Liver (tissue), 3 donors: ENCODE measurements around the gene FAM199X.

Source experiments
- EGR1 ChIP-seq, 2 donors: IDR thresholded peaks; 2 replicates each; pipeline ENCODE4 v1.6.1; 2016 to 2018; ENCODE audit warnings: antibody characterized with exemption in 2 of 2, low read depth in 2 of 2
- FOXA1 ChIP-seq: IDR thresholded peaks from 2 replicates; pipeline ENCODE4 v1.6.1; 2016; ENCODE audit warnings: antibody characterized with exemption
- FOXA2 ChIP-seq: IDR thresholded peaks from 2 replicates; pipeline ENCODE4 v1.6.1; 2016; ENCODE audit warnings: antibody characterized with exemption
- GABPA ChIP-seq, 2 donors: IDR thresholded peaks in 1 of 2; conservative IDR thresholded peaks in 1 of 2; 2 replicates each; pipeline ENCODE4 v1.6.1; 2016; ENCODE audit warnings: antibody characterized with exemption in 2 of 2, mild to moderate bottlenecking in 1 of 2, moderate library complexity in 1 of 2
- HNF4G ChIP-seq: IDR thresholded peaks from 2 replicates; pipeline ENCODE4 v1.6.1; 2016; ENCODE audit warnings: antibody characterized with exemption
- JUND ChIP-seq, 2 donors: IDR thresholded peaks; 2 replicates each; pipeline ENCODE4 v1.6.1; 2016; ENCODE audit warnings: antibody characterized with exemption in 2 of 2
- NR2F2 ChIP-seq: IDR thresholded peaks from 2 replicates; pipeline ENCODE4 v1.6.1; 2016; ENCODE audit warnings: antibody characterized with exemption
- SP1 ChIP-seq: IDR thresholded peaks from 2 replicates; pipeline ENCODE4 v1.6.1; 2018; ENCODE audit warnings: antibody characterized with exemption, mild to moderate bottlenecking
- TAF1 ChIP-seq: conservative IDR thresholded peaks from 2 replicates; pipeline ENCODE4 v1.6.1; 2016; ENCODE audit warnings: antibody characterized with exemption, mild to moderate bottlenecking
- YY1 ChIP-seq: IDR thresholded peaks from 2 replicates; pipeline ENCODE4 v1.6.1; 2016; ENCODE audit warnings: antibody characterized with exemption, mild to moderate bottlenecking
- TF ChIP-seq, protein P1 (sequence below): IDR thresholded peaks from 2 replicates; pipeline ENCODE4 v1.6.1; 2016; ENCODE audit warnings: antibody characterized with exemption
- TF ChIP-seq, protein P2 (sequence below): fragments of 150-350 bp; IDR thresholded peaks from 2 replicates; pipeline ENCODE4 v1.5.1; 2017; ENCODE audit warnings: improper control_type of control experiment, low read depth, low read length; ENCODE audit not compliant: missing input control
- TF ChIP-seq, protein P3 (sequence below): IDR thresholded peaks from 2 replicates; pipeline ENCODE4 v1.6.1; 2016; ENCODE audit warnings: antibody characterized with exemption, mild to moderate bottlenecking
- TF ChIP-seq, protein P4 (sequence below): IDR thresholded peaks from 2 replicates; pipeline ENCODE4 v1.6.1; 2016; ENCODE audit warnings: antibody characterized with exemption
- donor health status: healthy.
- donor health status: healthy.

DNA sequence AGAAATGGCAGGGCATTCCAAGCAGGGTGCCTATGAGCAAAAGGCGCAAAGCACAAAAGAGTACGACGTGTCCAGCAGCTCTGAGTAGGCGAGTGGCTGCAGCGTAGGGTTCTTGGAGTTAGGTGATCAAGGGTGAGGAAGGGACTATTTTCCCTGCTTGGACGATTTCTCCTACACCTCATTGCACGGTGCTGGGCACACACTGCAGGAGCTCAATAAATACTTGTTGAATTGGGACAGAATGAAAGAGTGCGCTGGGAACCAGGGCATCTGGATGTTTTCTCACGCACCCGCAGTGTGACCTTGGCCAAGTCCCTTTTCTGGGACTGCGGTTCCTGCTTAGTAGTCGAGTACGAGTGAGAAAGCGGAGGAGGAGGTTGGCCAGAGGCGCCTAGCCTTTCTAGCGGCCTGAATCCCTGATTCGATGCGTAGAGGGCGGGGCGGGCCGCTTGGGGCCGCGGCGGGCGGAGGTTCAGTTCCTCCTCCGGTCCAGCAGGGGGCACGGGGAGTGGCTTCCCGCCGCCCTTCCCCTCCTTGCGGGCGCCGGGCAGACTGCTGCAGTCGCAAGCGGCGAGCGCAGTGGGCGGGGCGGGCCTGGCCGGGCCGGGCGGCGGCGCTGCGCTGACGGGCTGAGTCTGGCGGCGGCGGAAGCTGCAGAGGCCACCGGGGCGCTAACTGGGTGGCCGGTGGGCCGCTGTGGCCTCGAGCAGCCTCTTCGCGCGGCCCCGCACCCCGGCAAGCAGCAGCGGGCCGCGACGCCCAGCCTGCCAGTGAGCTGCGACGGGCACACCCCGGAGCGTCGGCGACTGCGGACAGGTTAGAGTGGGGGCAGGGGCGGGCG, at the start of gene FAM199X:
- TF ChIP-seq, protein P1, sequence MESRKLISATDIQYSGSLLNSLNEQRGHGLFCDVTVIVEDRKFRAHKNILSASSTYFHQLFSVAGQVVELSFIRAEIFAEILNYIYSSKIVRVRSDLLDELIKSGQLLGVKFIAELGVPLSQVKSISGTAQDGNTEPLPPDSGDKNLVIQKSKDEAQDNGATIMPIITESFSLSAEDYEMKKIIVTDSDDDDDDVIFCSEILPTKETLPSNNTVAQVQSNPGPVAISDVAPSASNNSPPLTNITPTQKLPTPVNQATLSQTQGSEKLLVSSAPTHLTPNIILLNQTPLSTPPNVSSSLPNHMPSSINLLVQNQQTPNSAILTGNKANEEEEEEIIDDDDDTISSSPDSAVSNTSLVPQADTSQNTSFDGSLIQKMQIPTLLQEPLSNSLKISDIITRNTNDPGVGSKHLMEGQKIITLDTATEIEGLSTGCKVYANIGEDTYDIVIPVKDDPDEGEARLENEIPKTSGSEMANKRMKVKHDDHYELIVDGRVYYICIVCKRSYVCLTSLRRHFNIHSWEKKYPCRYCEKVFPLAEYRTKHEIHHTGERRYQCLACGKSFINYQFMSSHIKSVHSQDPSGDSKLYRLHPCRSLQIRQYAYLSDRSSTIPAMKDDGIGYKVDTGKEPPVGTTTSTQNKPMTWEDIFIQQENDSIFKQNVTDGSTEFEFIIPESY: no peak
- TF ChIP-seq GABPA (IDR thresholded peaks at IDR 0.05 in 1 of 2, conservative IDR thresholded peaks at IDR 0.05 in 1 of 2): peak in 1 of 2 donors; percentile 69
- TF ChIP-seq, protein P2, sequence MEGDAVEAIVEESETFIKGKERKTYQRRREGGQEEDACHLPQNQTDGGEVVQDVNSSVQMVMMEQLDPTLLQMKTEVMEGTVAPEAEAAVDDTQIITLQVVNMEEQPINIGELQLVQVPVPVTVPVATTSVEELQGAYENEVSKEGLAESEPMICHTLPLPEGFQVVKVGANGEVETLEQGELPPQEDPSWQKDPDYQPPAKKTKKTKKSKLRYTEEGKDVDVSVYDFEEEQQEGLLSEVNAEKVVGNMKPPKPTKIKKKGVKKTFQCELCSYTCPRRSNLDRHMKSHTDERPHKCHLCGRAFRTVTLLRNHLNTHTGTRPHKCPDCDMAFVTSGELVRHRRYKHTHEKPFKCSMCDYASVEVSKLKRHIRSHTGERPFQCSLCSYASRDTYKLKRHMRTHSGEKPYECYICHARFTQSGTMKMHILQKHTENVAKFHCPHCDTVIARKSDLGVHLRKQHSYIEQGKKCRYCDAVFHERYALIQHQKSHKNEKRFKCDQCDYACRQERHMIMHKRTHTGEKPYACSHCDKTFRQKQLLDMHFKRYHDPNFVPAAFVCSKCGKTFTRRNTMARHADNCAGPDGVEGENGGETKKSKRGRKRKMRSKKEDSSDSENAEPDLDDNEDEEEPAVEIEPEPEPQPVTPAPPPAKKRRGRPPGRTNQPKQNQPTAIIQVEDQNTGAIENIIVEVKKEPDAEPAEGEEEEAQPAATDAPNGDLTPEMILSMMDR: peak; percentile 76
- TF ChIP-seq YY1: peak; percentile 33
- no peak for TF ChIP-seq JUND (IDR thresholded peaks at IDR 0.05)
- no peak for TF ChIP-seq FOXA2
- TF ChIP-seq EGR1 (IDR thresholded peaks at IDR 0.05; ENCODE audit: low read depth in 2 of 2): no peak
- TF ChIP-seq TAF1: peak; percentile 51
- peak; percentile 59 for TF ChIP-seq SP1
- TF ChIP-seq, protein P3, sequence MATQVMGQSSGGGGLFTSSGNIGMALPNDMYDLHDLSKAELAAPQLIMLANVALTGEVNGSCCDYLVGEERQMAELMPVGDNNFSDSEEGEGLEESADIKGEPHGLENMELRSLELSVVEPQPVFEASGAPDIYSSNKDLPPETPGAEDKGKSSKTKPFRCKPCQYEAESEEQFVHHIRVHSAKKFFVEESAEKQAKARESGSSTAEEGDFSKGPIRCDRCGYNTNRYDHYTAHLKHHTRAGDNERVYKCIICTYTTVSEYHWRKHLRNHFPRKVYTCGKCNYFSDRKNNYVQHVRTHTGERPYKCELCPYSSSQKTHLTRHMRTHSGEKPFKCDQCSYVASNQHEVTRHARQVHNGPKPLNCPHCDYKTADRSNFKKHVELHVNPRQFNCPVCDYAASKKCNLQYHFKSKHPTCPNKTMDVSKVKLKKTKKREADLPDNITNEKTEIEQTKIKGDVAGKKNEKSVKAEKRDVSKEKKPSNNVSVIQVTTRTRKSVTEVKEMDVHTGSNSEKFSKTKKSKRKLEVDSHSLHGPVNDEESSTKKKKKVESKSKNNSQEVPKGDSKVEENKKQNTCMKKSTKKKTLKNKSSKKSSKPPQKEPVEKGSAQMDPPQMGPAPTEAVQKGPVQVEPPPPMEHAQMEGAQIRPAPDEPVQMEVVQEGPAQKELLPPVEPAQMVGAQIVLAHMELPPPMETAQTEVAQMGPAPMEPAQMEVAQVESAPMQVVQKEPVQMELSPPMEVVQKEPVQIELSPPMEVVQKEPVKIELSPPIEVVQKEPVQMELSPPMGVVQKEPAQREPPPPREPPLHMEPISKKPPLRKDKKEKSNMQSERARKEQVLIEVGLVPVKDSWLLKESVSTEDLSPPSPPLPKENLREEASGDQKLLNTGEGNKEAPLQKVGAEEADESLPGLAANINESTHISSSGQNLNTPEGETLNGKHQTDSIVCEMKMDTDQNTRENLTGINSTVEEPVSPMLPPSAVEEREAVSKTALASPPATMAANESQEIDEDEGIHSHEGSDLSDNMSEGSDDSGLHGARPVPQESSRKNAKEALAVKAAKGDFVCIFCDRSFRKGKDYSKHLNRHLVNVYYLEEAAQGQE: peak; percentile 16
- TF ChIP-seq, protein P4, sequence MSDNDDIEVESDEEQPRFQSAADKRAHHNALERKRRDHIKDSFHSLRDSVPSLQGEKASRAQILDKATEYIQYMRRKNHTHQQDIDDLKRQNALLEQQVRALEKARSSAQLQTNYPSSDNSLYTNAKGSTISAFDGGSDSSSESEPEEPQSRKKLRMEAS: no peak
- no peak for TF ChIP-seq NR2F2
- no peak for TF ChIP-seq FOXA1
- no peak for TF ChIP-seq HNF4G
